OCI-LY1 (cell line): ENCODE data around the gene ADAM12.

Experiments used
- EZH2 ChIP-seq: fragments of 200-600 bp; sonication (generic), shearing (Covaris generic); IDR thresholded peaks from 2 replicates; pipeline ENCODE4 v1.8.0; 2017; ENCODE audit warnings: borderline replicate concordance, mixed run types, mild to moderate bottlenecking, antibody characterized with exemption, low read length, moderate library complexity, mixed read lengths
- TF ChIP-seq, protein P1 (sequence below): fragments of 200-600 bp; sonication (generic), shearing (Covaris generic); IDR thresholded peaks from 2 replicates; pipeline ENCODE4 v1.5.1; 2017; ENCODE audit warnings: mild to moderate bottlenecking, antibody characterized with exemption, low read length, moderate library complexity, mixed read lengths

DNA sequence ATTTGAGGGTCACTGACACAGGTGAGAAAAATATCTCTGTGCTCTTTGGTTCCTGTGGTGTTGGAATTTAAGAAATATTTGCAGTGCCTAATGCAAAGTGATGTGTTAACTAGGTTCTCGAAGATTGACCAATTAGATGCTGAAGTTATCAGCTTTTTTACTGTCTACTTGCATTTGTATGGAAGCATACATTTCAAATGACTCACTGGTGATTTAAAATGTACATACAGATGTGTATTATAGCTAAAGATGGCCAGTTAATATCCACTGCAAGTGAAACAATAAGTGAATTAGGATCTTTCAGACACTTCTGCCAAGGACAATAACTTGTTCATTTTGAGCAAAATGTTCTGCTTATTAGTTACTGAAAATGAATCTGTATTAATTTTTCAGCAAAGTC lies 287.0 kb downstream of the ADAM12 start:
- TF ChIP-seq, protein P1, sequence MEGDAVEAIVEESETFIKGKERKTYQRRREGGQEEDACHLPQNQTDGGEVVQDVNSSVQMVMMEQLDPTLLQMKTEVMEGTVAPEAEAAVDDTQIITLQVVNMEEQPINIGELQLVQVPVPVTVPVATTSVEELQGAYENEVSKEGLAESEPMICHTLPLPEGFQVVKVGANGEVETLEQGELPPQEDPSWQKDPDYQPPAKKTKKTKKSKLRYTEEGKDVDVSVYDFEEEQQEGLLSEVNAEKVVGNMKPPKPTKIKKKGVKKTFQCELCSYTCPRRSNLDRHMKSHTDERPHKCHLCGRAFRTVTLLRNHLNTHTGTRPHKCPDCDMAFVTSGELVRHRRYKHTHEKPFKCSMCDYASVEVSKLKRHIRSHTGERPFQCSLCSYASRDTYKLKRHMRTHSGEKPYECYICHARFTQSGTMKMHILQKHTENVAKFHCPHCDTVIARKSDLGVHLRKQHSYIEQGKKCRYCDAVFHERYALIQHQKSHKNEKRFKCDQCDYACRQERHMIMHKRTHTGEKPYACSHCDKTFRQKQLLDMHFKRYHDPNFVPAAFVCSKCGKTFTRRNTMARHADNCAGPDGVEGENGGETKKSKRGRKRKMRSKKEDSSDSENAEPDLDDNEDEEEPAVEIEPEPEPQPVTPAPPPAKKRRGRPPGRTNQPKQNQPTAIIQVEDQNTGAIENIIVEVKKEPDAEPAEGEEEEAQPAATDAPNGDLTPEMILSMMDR, result no peak
- no peak for TF ChIP-seq EZH2
